HepG2 (cell line): ENCODE results near the gene RIPOR1. TPM values are rescaled to one million over a fixed set of nuclear protein-coding genes. Genes with fewer than 3 reads are reported as not detected.

ENCODE experiments used
- CBX2 ChIP-seq, 2 experiments: fragments of 200-600 bp in 1 of 2; sonication (generic); formaldehyde crosslinking in 1 of 2; IDR thresholded peaks; 2 replicates each; pipeline versions ENCODE4 v1.7.0 to v1.8.1; 2018 to 2022; ENCODE audit warnings: low read depth in 2 of 2, low read length in 1 of 2, mild to moderate bottlenecking in 1 of 2, missing genetic modification reagents in 1 of 2
- CENPX ChIP-seq: sonication (generic); formaldehyde crosslinking; IDR thresholded peaks from 2 replicates; pipeline ENCODE4 v1.9.0; 2021; ENCODE audit warnings: mild to moderate bottlenecking, missing genetic modification reagents, moderate library complexity
- DBP ChIP-seq: sonication (generic); formaldehyde crosslinking; IDR thresholded peaks from 2 replicates; pipeline ENCODE4 v1.4.0; 2020; ENCODE audit warnings: missing genetic modification reagents; ENCODE audit errors: not compliant biosample characterization
- DMAP1 ChIP-seq: IDR thresholded peaks from 2 replicates; pipeline ENCODE4 v1.6.1; 2016
- GZF1 ChIP-seq: sonication (generic); formaldehyde crosslinking; IDR thresholded peaks from 2 replicates; pipeline ENCODE4 v1.5.1; 2020; ENCODE audit warnings: mild to moderate bottlenecking, missing genetic modification reagents
- HIVEP1 ChIP-seq: sonication (generic); formaldehyde crosslinking; IDR thresholded peaks from 2 replicates; pipeline ENCODE4 v1.4.0; 2020; ENCODE audit warnings: mild to moderate bottlenecking, missing genetic modification reagents
- NCOA5 ChIP-seq: sonication (generic); formaldehyde crosslinking; IDR thresholded peaks from 2 replicates; pipeline ENCODE4 v1.4.0; 2020; ENCODE audit warnings: missing genetic modification reagents
- NFE2L2 ChIP-seq: fragments of 150-350 bp; IDR thresholded peaks from 2 replicates; pipeline ENCODE4 v1.6.1; 2014; ENCODE audit warnings: low read length
- NFYB ChIP-seq: sonication (generic); formaldehyde crosslinking; IDR thresholded peaks from 2 replicates; pipeline ENCODE4 v1.4.0; 2020; ENCODE audit warnings: missing genetic modification reagents
- SKI ChIP-seq: fragments of 450-650 bp; IDR thresholded peaks from one replicate; pipeline ENCODE4 v1.6.1; 2018; ENCODE audit warnings: mild to moderate bottlenecking; ENCODE audit not compliant: partially characterized antibody
- SNAPC2 ChIP-seq: sonication (generic); formaldehyde crosslinking; IDR thresholded peaks from 2 replicates; pipeline ENCODE4 v1.8.1; 2022; ENCODE audit warnings: mild to moderate bottlenecking, missing genetic modification reagents
- SRF ChIP-seq: IDR thresholded peaks from 2 replicates; pipeline ENCODE4 v1.6.1; 2011; ENCODE audit warnings: mild to moderate bottlenecking, low read depth, low read length, moderate library complexity
- SRSF4 ChIP-seq: fragments of 200-400 bp; formaldehyde crosslinking; IDR thresholded peaks from one replicate; pipeline ENCODE4 v1.6.1; 2018; ENCODE audit warnings: mild to moderate bottlenecking, low read depth, low read length, moderate library complexity; ENCODE audit not compliant: poor library complexity, severe bottlenecking
- TFAP4 ChIP-seq: sonication (generic); IDR thresholded peaks from 2 replicates; pipeline ENCODE4 v1.6.1; 2016; ENCODE audit warnings: low read depth, borderline replicate concordance
- YEATS2 ChIP-seq: sonication (generic); formaldehyde crosslinking; IDR thresholded peaks from 2 replicates; pipeline ENCODE4 v1.4.0; 2020; ENCODE audit warnings: missing genetic modification reagents, borderline replicate concordance
- ZC3H13 ChIP-seq: sonication (generic); formaldehyde crosslinking; IDR thresholded peaks from 2 replicates; pipeline ENCODE4 v1.8.1; 2023; ENCODE audit warnings: mild to moderate bottlenecking, missing genetic modification reagents, moderate library complexity
- ZNF17 ChIP-seq: sonication (generic); formaldehyde crosslinking; IDR thresholded peaks from 2 replicates; pipeline ENCODE4 v1.5.0; 2020; ENCODE audit warnings: mild to moderate bottlenecking, missing genetic modification reagents
- ZNF180 ChIP-seq: sonication (generic); formaldehyde crosslinking; IDR thresholded peaks from 2 replicates; pipeline ENCODE4 v1.4.0; 2020; ENCODE audit warnings: low read depth, missing genetic modification reagents, borderline replicate concordance
- ZNF326 ChIP-seq: sonication (generic); formaldehyde crosslinking; IDR thresholded peaks from 2 replicates; pipeline ENCODE4 v1.4.0; 2020; ENCODE audit warnings: missing genetic modification reagents, borderline replicate concordance
- ZNF350 ChIP-seq: sonication (generic); formaldehyde crosslinking; IDR thresholded peaks from 2 replicates; pipeline ENCODE4 v1.4.0; 2020; ENCODE audit warnings: mild to moderate bottlenecking, low read depth, missing genetic modification reagents, borderline replicate concordance
- ZNF567 ChIP-seq: sonication (generic); formaldehyde crosslinking; IDR thresholded peaks from 2 replicates; pipeline ENCODE4 v1.8.1; 2023; ENCODE audit warnings: mild to moderate bottlenecking, missing genetic modification reagents, borderline replicate concordance
- ZNF589 ChIP-seq: sonication (generic); formaldehyde crosslinking; conservative IDR thresholded peaks from 2 replicates; pipeline ENCODE4 v1.8.0; 2022; ENCODE audit warnings: mild to moderate bottlenecking, moderate library complexity, missing genetic modification reagents
- ZNF674 ChIP-seq: sonication (generic); formaldehyde crosslinking; IDR thresholded peaks from 2 replicates; pipeline ENCODE4 v1.5.0; 2020; ENCODE audit warnings: low read depth, mild to moderate bottlenecking, missing genetic modification reagents
- ZNF891 ChIP-seq: sonication (generic); formaldehyde crosslinking; IDR thresholded peaks from 2 replicates; pipeline ENCODE4 v1.5.0; 2020; ENCODE audit warnings: mild to moderate bottlenecking, missing genetic modification reagents
- polyA plus RNA-seq, 8 experiments: library from polyadenylated mRNA; depleted of rRNA in 3 of 8; stranded (reverse) in 7 of 8; unstranded in 1 of 8; fragments of >200 nt; fragmentation: Illumina TruSeq in 4 of 8; extraction: Trizol in 4 of 8; gene quantifications; 2 replicates each; pipeline versions ENCODE4 v1.2.1 to v1.2.3, GENCODE V29; 2011 to 2016; ENCODE audit warnings: low read depth in 4 of 8, missing spikeins in 1 of 8, mixed read lengths in 1 of 8; ENCODE audit not compliant: insufficient read depth in 1 of 8
- total RNA-seq, 5 experiments: library from RNA; depleted of rRNA; stranded (reverse); fragments of >200 nt; fragmentation: Illumina TruSeq; extraction: Trizol; gene quantifications; 2 replicates each; pipeline ENCODE4 v1.2.3, GENCODE V29; 2016; ENCODE audit warnings: low read depth in 1 of 5
- TF ChIP-seq, protein P1 (sequence below): IDR thresholded peaks from 2 replicates; pipeline ENCODE4 v1.6.1; 2012; ENCODE audit warnings: low read length, improper control_type of control experiment

The RIPOR1 gene
- total and polyA plus RNA-seq, 2 of the 13 experiments (the other 11 are each of a cell fraction or from before 2014, with no cell fraction given): 4.6 to 8.1 TPM

GRCh38 chr16:67561824-67562525, 33.3 kb downstream of the RIPOR1 start (continued):
- peak; percentile 48; the same call in 1 of the 2 replicates for TF ChIP-seq ZNF567 (CRISPR knock-in tag)
- TF ChIP-seq ZNF589 (CRISPR knock-in tag): no peak; the same call in 1 of the 2 replicates
- no peak for TF ChIP-seq ZNF326 (CRISPR knock-in tag)
- TF ChIP-seq DBP (CRISPR knock-in tag): no peak
- peak; percentile 79 for TF ChIP-seq HIVEP1 (CRISPR knock-in tag)
- peak; percentile 75; the same call in 1 of the 2 replicates for TF ChIP-seq YEATS2
- TF ChIP-seq SRF: 0 out of 2 replicates have a peak, but pooled peaks have one; percentile 40
- TF ChIP-seq ZNF350 (CRISPR knock-in tag): peak; percentile 81; the same call in 1 of the 2 replicates
- TF ChIP-seq NFE2L2: no peak
- TF ChIP-seq ZNF891 (CRISPR knock-in tag): peak; percentile 95
- no peak for TF ChIP-seq CENPX (CRISPR knock-in tag)
- TF ChIP-seq TFAP4: peak; percentile 63; the same call in 1 of the 2 replicates
- TF ChIP-seq NCOA5: no peak
- no peak for TF ChIP-seq ZNF17
- TF ChIP-seq ZNF180: no peak
- TF ChIP-seq ZNF674 (CRISPR knock-in tag): no peak
- no peak for TF ChIP-seq ZC3H13 (CRISPR knock-in tag)
- no peak for TF ChIP-seq SRSF4
- TF ChIP-seq SNAPC2: peak; percentile 86; the same call in 1 of the 2 replicates
- TF ChIP-seq, protein P1, sequence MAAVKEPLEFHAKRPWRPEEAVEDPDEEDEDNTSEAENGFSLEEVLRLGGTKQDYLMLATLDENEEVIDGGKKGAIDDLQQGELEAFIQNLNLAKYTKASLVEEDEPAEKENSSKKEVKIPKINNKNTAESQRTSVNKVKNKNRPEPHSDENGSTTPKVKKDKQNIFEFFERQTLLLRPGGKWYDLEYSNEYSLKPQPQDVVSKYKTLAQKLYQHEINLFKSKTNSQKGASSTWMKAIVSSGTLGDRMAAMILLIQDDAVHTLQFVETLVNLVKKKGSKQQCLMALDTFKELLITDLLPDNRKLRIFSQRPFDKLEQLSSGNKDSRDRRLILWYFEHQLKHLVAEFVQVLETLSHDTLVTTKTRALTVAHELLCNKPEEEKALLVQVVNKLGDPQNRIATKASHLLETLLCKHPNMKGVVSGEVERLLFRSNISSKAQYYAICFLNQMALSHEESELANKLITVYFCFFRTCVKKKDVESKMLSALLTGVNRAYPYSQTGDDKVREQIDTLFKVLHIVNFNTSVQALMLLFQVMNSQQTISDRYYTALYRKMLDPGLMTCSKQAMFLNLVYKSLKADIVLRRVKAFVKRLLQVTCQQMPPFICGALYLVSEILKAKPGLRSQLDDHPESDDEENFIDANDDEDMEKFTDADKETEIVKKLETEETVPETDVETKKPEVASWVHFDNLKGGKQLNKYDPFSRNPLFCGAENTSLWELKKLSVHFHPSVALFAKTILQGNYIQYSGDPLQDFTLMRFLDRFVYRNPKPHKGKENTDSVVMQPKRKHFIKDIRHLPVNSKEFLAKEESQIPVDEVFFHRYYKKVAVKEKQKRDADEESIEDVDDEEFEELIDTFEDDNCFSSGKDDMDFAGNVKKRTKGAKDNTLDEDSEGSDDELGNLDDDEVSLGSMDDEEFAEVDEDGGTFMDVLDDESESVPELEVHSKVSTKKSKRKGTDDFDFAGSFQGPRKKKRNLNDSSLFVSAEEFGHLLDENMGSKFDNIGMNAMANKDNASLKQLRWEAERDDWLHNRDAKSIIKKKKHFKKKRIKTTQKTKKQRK: no peak
- TF ChIP-seq GZF1 (CRISPR knock-in tag): 0 out of 2 replicates have a peak, but pooled peaks have one; percentile 76
- TF ChIP-seq SKI: peak; percentile 69
- TF ChIP-seq DMAP1 (CRISPR knock-in tag): peak; percentile 71
- TF ChIP-seq CBX2 (IDR thresholded peaks at IDR 0.05; ENCODE audit: low read depth, low read length): no peak
- TF ChIP-seq CBX2 (CRISPR knock-in tag; IDR thresholded peaks at IDR 0.05; ENCODE audit: low read depth): no peak
- TF ChIP-seq NFYB (CRISPR knock-in tag): peak; percentile 46
